Measurements from ENCODE around the gene PHTF2. TPM values are rescaled to one million over a fixed set of nuclear protein-coding genes. Genes with fewer than 3 reads are reported as not detected.

PHTF2 gene
- total RNA-seq, 1 experiment from 2014 or later, result 36.9 TPM

DNA sequence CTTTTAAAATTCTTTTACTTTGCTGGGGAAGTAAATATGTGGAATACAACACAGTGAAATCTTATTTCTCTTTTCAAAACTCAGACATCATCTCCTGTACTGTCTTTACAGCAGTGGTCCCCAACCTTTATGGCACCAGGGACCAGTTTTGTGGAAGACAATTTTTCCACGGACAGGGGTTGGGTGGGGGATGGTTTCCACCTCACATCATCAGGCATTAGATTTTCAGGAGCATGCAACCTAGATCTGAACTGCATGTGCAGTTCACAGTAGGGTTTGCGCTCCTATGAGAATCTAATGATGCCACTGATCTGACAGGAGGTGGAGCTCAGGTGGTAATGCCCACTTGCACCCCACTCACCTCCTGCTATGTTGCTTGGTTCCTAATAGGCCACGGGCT, 12.6 kb upstream of the PHTF2 start:
- peaks cover 18% of the 10 kb centered on the region for H3K4me1 ChIP-seq
- intact Hi-C loops (cut with micrococcal nuclease; ENCODE audit: unreplicated experiment), result no loop called here
- peaks cover 2% of the 10 kb centered on the region; the same call in 1 of the 2 replicates for H3K36me3 ChIP-seq (ENCODE audit: control insufficient read depth, insufficient read depth, low read length)
- H3K4me3 ChIP-seq (ENCODE audit: low read depth, low read length), result no peak overlapping the region
- H3K9me3 ChIP-seq, result peaks cover 5% of the 10 kb centered on the region
- Mint-ChIP-seq H3K4me1 (ENCODE audit: low read depth, unreplicated experiment) (peaks cover 6% of the 10 kb centered on the region), H3K4me3 (ENCODE audit: unreplicated experiment) (no peak overlapping the region), H3K36me3 (ENCODE audit: insufficient read depth, unreplicated experiment) (peaks cover 36% of the 10 kb centered on the region), H3K27ac (ENCODE audit: unreplicated experiment) (no peak overlapping the region), H3K9me3 (ENCODE audit: unreplicated experiment) (no peaks in the 10 kb centered on the region), H3K27me3 (ENCODE audit: insufficient read depth, unreplicated experiment) (no peaks in the 10 kb centered on the region)
- ChIA-PET CTCF (no interaction called here), POLR2A (no interaction called here)
- TF ChIP-seq CTCF (IDR thresholded peaks at IDR 0.05; ENCODE audit: insufficient read depth in 1 of 2, low read depth in 1 of 2, low read length in 1 of 2, severe bottlenecking in 1 of 2, unreplicated experiment in 1 of 2), result no peak
- no peak for DNase-seq
- BruUV-seq (replicated peaks), result no TSS peak
- no peaks in the 10 kb centered on the region for H3K27me3 ChIP-seq (replicated peaks; ENCODE audit: control insufficient read depth, insufficient read depth, low read length)

DNA sequence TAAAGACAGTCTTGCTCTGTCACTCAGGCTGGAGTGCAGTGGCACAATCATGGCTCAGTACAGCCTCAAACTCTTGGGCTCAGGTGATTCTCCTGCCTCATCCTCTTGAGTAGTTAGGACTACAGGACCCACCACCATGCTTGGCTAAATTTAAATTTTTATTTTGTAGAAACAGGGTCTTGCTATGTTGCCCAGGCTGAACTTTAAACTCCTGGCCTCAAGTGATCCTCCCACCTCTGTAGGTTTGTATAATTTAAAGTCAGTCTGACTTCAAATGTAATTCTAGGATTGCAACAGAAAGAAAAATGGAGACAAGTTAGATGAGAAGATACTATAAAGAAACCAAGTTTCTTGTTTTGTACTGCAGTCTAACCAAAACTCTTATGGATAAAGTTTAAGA, 11.8 kb upstream of the PHTF2 start:
- H3K4me1 ChIP-seq, result peaks cover 24% of the 10 kb centered on the region
- Mint-ChIP-seq H3K4me3 (ENCODE audit: unreplicated experiment) (no peak overlapping the region), H3K4me1 (ENCODE audit: low read depth, unreplicated experiment) (peaks cover 13% of the 10 kb centered on the region), H3K27ac (ENCODE audit: unreplicated experiment) (no peak overlapping the region), H3K36me3 (ENCODE audit: insufficient read depth, unreplicated experiment) (peaks cover 36% of the 10 kb centered on the region), H3K9me3 (ENCODE audit: unreplicated experiment) (no peaks in the 10 kb centered on the region), H3K27me3 (ENCODE audit: insufficient read depth, unreplicated experiment) (no peaks in the 10 kb centered on the region)
- H3K27me3 ChIP-seq (replicated peaks; ENCODE audit: control insufficient read depth, insufficient read depth, low read length), result no peaks in the 10 kb centered on the region
- BruUV-seq (replicated peaks), result no TSS peak
- CTCF ChIA-PET, result no interaction called here
- H3K4me3 ChIP-seq (ENCODE audit: low read depth, low read length), result no peak overlapping the region
- POLR2A ChIA-PET, result no interaction called here
- H3K9me3 ChIP-seq, result peaks cover 5% of the 10 kb centered on the region
- TF ChIP-seq CTCF (IDR thresholded peaks at IDR 0.05; ENCODE audit: insufficient read depth in 1 of 2, low read depth in 1 of 2, low read length in 1 of 2, severe bottlenecking in 1 of 2, unreplicated experiment in 1 of 2), result no peak
- peaks cover 2% of the 10 kb centered on the region; the same call in 1 of the 2 replicates for H3K36me3 ChIP-seq (ENCODE audit: control insufficient read depth, insufficient read depth, low read length)
- intact Hi-C loops (cut with micrococcal nuclease; ENCODE audit: unreplicated experiment), result no loop called here
- no peak for DNase-seq

DNA sequence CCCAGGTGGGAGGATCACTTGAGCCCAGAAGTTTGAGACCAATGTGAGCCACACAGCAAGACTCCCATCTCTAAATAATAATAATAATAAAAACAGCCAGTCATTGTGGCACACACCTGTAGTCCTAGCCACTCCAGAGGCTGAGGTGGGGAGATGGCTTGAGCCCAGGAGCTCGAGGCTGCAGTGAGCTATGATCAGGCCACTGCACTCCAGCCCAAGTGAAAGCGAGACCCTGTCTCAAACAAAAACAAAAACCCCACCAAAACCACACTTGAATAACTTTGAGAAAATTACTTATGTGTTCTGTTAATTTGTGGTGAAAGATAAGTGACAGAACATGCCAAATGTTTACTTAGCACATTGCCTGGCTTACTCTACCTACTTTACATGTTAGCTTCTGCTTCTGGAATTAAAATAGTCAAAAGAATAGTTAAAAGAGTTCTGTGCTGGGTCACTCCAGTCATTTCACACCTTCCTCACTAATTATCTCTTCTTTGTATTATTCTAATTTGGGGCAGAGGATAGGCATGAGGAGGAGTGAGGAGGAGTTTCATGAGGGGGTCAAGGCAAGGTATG, 10.2 kb upstream of the PHTF2 start:
- Histone ChIP-seq H3K4me3 (ENCODE audit: low read depth, low read length) (no peak overlapping the region), H3K9me3 (peaks cover 5% of the 10 kb centered on the region), H3K36me3 (ENCODE audit: control insufficient read depth, insufficient read depth, low read length) (peaks cover 2% of the 10 kb centered on the region; the same call in 1 of the 2 replicates), H3K27me3 (replicated peaks; ENCODE audit: control insufficient read depth, insufficient read depth, low read length) (no peaks in the 10 kb centered on the region), H3K4me1 (peaks cover 10% of the 10 kb centered on the region)
- no peak for TF ChIP-seq CTCF (IDR thresholded peaks at IDR 0.05; ENCODE audit: insufficient read depth in 1 of 2, low read depth in 1 of 2, low read length in 1 of 2, severe bottlenecking in 1 of 2, unreplicated experiment in 1 of 2)
- DNase-seq, result no peak
- Mint-ChIP-seq H3K4me3 (ENCODE audit: unreplicated experiment) (no peak overlapping the region), H3K9me3 (ENCODE audit: unreplicated experiment) (no peaks in the 10 kb centered on the region), H3K27me3 (ENCODE audit: insufficient read depth, unreplicated experiment) (no peaks in the 10 kb centered on the region), H3K27ac (ENCODE audit: unreplicated experiment) (no peak overlapping the region), H3K36me3 (ENCODE audit: insufficient read depth, unreplicated experiment) (peaks cover 30% of the 10 kb centered on the region), H3K4me1 (ENCODE audit: low read depth, unreplicated experiment) (peaks cover 9% of the 10 kb centered on the region)
- ChIA-PET POLR2A (no interaction called here), CTCF (interaction anchor here (0.6 kb wide), 1 partner anchor 198 kb away, joined by 3 read pairs; no protein-coding TSS in a partner anchor)
- intact Hi-C loops (cut with micrococcal nuclease; ENCODE audit: unreplicated experiment), result no loop called here
- BruUV-seq (replicated peaks), result no TSS peak

All from Caco-2 (cell line).